Esophagus squamous epithelium (tissue), 5 donors: ENCODE results near the gene CENPN. TPM values are rescaled to one million over a fixed set of nuclear protein-coding genes. Genes with fewer than 3 reads are reported as not detected.

Experiments
- DNase-seq: peaks from one replicate; lab custom pipeline; 2025; lab: John Stamatoyannopoulos, UW
- H3K27ac ChIP-seq, 4 donors: fragments of 200-600 bp; sonication (generic); one replicate each; pipeline ENCODE4 v1.5.1; 2016 to 2019; ENCODE audit warnings: mild to moderate bottlenecking in 1 of 4
- H3K27me3 ChIP-seq, 4 donors: fragments of 200-600 bp; sonication (generic); 1 replicate in 3 of 4; 2 replicates in 1 of 4; pipeline versions ENCODE4 v1.5.1 to v1.6.0; 2017 to 2021; ENCODE audit warnings: antibody characterized with exemption in 1 of 4
- H3K36me3 ChIP-seq, 3 donors: fragments of 200-600 bp; sonication (generic); one replicate each; pipeline ENCODE4 v1.5.1; 2016 to 2019
- H3K4me1 ChIP-seq, 3 donors: fragments of 200-600 bp; sonication (generic); one replicate each; pipeline ENCODE4 v1.5.1; 2017 to 2019
- H3K4me3 ChIP-seq, 4 donors: fragments of 200-600 bp; sonication (generic); 1 replicate in 3 of 4; 2 replicates in 1 of 4; pipeline ENCODE4 v1.5.1; 2016 to 2019; ENCODE audit warnings: mild to moderate bottlenecking in 2 of 4, moderate library complexity in 1 of 4
- H3K9me3 ChIP-seq, 3 donors: fragments of 200-600 bp; sonication (generic); one replicate each; pipeline ENCODE4 v1.5.1; 2016 to 2019
- POLR2A ChIP-seq, 4 donors: fragments of 450-650 bp; IDR thresholded peaks; one replicate each; pipeline ENCODE4 v1.6.1; 2017; ENCODE audit warnings: antibody characterized with exemption in 4 of 4, mild to moderate bottlenecking in 4 of 4, moderate library complexity in 3 of 4
- WGBS, 2 donors: methylation state at CpG; one replicate each; pipeline ENCODE4 v1.1.5; 2018; 5-methylcytosine and 5-hydroxymethylcytosine counted together
- intact Hi-C: fragments of 100-400 bp; cut with DNase I; formaldehyde crosslinking; loops from one replicate; pipeline ENCODE4 v1.15.0; 2022
- total RNA-seq, 4 donors: library from RNA; depleted of rRNA; stranded (reverse); fragments of >200 nt; gene quantifications; one replicate each; pipeline ENCODE4 v1.1.0, GENCODE V29; 2016
- TF ChIP-seq, protein P1 (sequence below), 6 experiments: fragments of 450-650 bp in 4 of 6; fragments of 200-600 bp in 2 of 6; sonication (generic) in 2 of 6; IDR thresholded peaks; one replicate each; pipeline ENCODE4 v1.5.1; 2016 to 2019; ENCODE audit warnings: antibody characterized with exemption in 6 of 6, mild to moderate bottlenecking in 4 of 6, moderate library complexity in 4 of 6
- donor health status: DM: yes; HTN: yes; CAD: no.

CENPN gene
- total RNA-seq, 4 donors from 2014 or later, result 5.3 to 20.4 (median 16.1) TPM

DNA sequence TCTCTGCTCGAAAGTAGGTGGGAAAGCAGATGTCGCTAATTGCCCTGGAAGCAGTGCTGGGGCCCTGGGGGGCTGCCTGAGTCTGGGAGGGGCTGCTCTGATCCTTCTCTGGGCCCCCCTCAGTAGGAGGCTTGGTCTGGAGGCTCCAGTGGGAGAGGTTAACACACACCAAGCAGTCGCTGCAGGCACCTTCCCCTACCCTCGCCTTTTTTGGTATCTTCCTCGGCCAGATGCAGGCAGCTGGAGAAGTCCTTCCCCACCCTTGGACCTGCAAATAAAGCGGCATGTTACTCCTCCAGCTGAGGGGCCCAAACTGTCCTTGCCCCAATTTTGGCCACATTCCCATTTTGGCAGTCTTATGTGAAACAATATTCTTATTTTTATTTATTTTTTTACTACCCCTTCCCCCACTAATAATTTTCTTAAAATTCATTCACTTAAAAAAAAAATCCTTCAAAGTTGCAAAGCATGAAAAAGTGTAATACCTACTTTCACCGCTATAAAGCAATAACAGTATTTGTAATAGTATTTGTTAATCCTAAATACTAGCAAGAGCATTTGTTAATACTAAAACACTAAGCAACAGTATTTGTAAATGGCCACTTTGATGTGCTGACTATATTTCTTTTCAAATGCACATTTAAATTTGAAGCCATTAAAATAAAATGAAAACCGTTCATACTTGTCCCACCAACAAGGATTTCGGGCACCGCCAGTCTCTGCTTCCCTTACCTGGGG is 55.0 kb downstream of the CENPN start:
- no peak overlapping the region for H3K4me3 ChIP-seq
- DNase-seq, result no peak
- no peaks in the 10 kb centered on the region for H3K4me1 ChIP-seq
- no peaks in the 10 kb centered on the region for H3K36me3 ChIP-seq
- no peak for TF ChIP-seq POLR2A (IDR thresholded peaks at IDR 0.05)
- TF ChIP-seq, protein P1, sequence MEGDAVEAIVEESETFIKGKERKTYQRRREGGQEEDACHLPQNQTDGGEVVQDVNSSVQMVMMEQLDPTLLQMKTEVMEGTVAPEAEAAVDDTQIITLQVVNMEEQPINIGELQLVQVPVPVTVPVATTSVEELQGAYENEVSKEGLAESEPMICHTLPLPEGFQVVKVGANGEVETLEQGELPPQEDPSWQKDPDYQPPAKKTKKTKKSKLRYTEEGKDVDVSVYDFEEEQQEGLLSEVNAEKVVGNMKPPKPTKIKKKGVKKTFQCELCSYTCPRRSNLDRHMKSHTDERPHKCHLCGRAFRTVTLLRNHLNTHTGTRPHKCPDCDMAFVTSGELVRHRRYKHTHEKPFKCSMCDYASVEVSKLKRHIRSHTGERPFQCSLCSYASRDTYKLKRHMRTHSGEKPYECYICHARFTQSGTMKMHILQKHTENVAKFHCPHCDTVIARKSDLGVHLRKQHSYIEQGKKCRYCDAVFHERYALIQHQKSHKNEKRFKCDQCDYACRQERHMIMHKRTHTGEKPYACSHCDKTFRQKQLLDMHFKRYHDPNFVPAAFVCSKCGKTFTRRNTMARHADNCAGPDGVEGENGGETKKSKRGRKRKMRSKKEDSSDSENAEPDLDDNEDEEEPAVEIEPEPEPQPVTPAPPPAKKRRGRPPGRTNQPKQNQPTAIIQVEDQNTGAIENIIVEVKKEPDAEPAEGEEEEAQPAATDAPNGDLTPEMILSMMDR (IDR thresholded peaks at IDR 0.05), result no peak
- intact Hi-C loops, result no loop called here
- H3K27ac ChIP-seq, result no peak overlapping the region
- WGBS, 2 donors, result 83 to 88% methylated on average over 9 to 10 of the region's 10 CpGs
- no peaks in the 10 kb centered on the region for H3K9me3 ChIP-seq
- H3K27me3 ChIP-seq, result no peaks in the 10 kb centered on the region

DNA sequence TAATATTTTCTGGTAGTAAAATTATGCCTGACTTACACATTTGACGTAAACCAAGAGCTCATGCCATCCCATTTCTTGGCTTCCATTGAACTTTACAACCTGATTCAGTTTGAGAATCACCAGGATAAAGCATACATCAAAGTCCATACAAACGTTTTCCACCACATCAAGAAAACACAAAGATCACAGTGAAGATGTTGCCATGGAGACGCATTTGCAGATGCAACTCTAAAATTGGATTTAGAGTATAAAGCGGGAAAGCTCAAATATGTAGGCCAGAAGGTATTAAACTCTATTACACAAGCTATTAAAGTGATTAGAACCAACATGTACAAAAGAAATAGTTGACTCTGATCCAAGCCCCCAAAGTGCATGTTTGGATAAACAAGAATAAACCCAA is 59.7 kb downstream of the CENPN start:
- Histone ChIP-seq H3K36me3 (no peaks in the 10 kb centered on the region), H3K27me3 (no peaks in the 10 kb centered on the region), H3K4me1 (no peaks in the 10 kb centered on the region), H3K4me3 (no peak overlapping the region), H3K27ac (no peak overlapping the region), H3K9me3 (no peaks in the 10 kb centered on the region)
- intact Hi-C loops, result no loop called here
- TF ChIP-seq, protein P1 (IDR thresholded peaks at IDR 0.05), result no peak
- TF ChIP-seq POLR2A (IDR thresholded peaks at IDR 0.05), result no peak
- 68% methylated on average over 4 of the region's 4 CpGs for WGBS, 2 donors
- DNase-seq, result no peak

DNA sequence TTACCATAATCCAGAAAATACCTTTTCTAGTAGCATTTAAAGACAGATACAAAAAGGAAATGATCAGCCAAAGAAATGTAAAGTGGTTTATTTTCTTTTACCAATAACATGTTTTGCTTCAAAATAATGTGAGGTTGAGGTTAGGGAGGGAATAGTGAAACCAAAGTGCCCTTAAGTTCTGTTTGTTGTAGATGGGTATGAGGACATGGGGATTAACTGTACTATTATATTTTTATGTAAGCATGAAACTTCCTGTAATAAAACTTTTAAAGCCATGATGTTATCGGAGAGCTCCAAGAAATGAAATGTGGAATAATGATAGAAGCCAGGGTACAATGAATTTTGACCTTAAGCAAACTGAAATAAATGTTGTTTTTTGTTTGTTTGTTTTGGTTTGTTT is 60.2 kb downstream of the CENPN start:
- Histone ChIP-seq H3K36me3 (no peaks in the 10 kb centered on the region), H3K4me1 (no peaks in the 10 kb centered on the region), H3K27me3 (no peaks in the 10 kb centered on the region), H3K4me3 (no peak overlapping the region), H3K27ac (no peak overlapping the region), H3K9me3 (no peaks in the 10 kb centered on the region)
- DNase-seq, result no peak
- WGBS, 2 donors, result 43 to 64% methylated on average over 1 of the region's 1 CpG
- intact Hi-C loops, result no loop called here
- no peak for TF ChIP-seq POLR2A (IDR thresholded peaks at IDR 0.05)
- TF ChIP-seq, protein P1 (IDR thresholded peaks at IDR 0.05), result no peak

DNA sequence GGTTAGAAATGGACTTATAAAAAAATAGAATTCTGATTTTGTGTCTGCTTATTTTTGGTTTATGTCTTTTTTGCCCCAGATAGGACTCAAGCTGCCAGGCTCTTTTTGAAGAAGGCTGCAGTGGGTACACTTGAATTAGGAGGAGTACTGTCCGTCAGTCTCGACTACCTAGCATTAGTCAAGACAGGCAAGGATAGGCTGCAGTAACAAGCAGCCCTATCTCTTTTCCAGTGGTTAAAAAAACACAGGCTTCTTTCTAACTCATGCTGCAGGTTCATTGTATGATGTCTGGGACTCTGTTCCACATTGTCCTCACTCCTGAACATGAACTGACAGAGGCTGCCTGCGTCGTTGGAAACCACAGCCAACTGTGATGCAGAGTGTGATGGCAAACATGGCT is 62.0 kb downstream of the CENPN start:
- TF ChIP-seq, protein P1 (IDR thresholded peaks at IDR 0.05), result no peak
- no peak for TF ChIP-seq POLR2A (IDR thresholded peaks at IDR 0.05)
- H3K4me1 ChIP-seq, result no peaks in the 10 kb centered on the region
- H3K27me3 ChIP-seq, result no peaks in the 10 kb centered on the region
- intact Hi-C loops, result no loop called here
- 88 to 90% methylated on average over 2 to 4 of the region's 4 CpGs for WGBS, 2 donors
- no peak for DNase-seq
- no peak overlapping the region for H3K27ac ChIP-seq
- H3K4me3 ChIP-seq, result no peak overlapping the region
- H3K9me3 ChIP-seq, result no peaks in the 10 kb centered on the region
- no peaks in the 10 kb centered on the region for H3K36me3 ChIP-seq

DNA sequence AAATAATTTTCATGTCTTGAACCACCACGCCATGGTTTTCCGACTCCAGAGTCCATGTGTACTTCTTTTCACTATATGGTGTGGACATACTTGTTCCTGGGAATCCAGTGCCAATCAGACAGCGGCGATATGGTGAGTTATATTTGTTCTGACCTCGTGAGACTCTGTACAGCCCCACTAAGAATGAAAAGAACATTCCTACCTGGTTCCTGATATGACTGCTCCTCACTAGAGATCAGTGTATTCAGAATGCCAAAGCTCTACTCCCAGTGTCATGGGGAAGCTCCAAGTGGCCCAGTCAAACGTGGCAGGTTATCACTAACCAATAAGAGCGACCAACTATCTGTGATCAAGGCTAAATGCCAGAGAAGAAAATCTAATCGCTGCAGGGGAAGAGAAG is 64.0 kb downstream of the CENPN start:
- no peaks in the 10 kb centered on the region for H3K27me3 ChIP-seq
- H3K27ac ChIP-seq, result no peak overlapping the region
- 76 to 84% methylated on average over 7 of the region's 8 CpGs for WGBS, 2 donors
- DNase-seq, result no peak
- H3K4me1 ChIP-seq, result no peaks in the 10 kb centered on the region
- no peaks in the 10 kb centered on the region for H3K36me3 ChIP-seq
- intact Hi-C loops, result no loop called here
- no peaks in the 10 kb centered on the region for H3K9me3 ChIP-seq
- H3K4me3 ChIP-seq, result no peak overlapping the region
- TF ChIP-seq, protein P1 (IDR thresholded peaks at IDR 0.05), result no peak
- TF ChIP-seq POLR2A (IDR thresholded peaks at IDR 0.05), result no peak
